Ascending aorta (tissue), 2 donors: ENCODE measurements around the gene CTAGE1. TPM values are rescaled to one million over a fixed set of nuclear protein-coding genes. Genes with fewer than 3 reads are reported as not detected.

Experiments used
- DNase-seq, 2 donors: peaks; one replicate each; pipeline ENCODE4 v3.0.0-alpha.2; 2019; ENCODE audit warnings: low spot score in 2 of 2
- H3K27ac ChIP-seq, 2 donors: fragments of 200-600 bp; sonication (generic); one replicate each; pipeline ENCODE4 v1.5.1; 2016 to 2017; ENCODE audit warnings: mild to moderate bottlenecking in 1 of 2
- H3K27me3 ChIP-seq: fragments of 200-600 bp; sonication (generic); one replicate; pipeline ENCODE4 v1.5.1; 2017
- H3K36me3 ChIP-seq, 2 donors: fragments of 200-600 bp; sonication (generic); one replicate each; pipeline ENCODE4 v1.5.1; 2016
- H3K4me1 ChIP-seq, 2 donors: fragments of 200-600 bp; sonication (generic); one replicate each; pipeline ENCODE4 v1.5.1; 2016 to 2017; ENCODE audit warnings: mild to moderate bottlenecking in 1 of 2
- H3K4me3 ChIP-seq, 2 donors: fragments of 200-600 bp; sonication (generic); one replicate each; pipeline ENCODE4 v1.5.1; 2016 to 2017; ENCODE audit warnings: mild to moderate bottlenecking in 1 of 2
- H3K9me3 ChIP-seq, 2 donors: fragments of 200-600 bp; sonication (generic); one replicate each; pipeline ENCODE4 v1.5.1; 2016
- intact Hi-C: fragments of 100-400 bp; cut with DNase I; formaldehyde crosslinking; loops from one replicate; pipeline ENCODE4 v1.15.1; 2023
- total RNA-seq: library from RNA; depleted of rRNA; stranded (reverse); fragments of >200 nt; gene quantifications from one replicate; pipeline ENCODE4 v1.1.0, GENCODE V29; 2016
- TF ChIP-seq, protein P1 (sequence below), 3 experiments: fragments of 200-600 bp in 2 of 3; fragments of 450-650 bp in 1 of 3; sonication (generic) in 2 of 3; IDR thresholded peaks; one replicate each; pipeline ENCODE4 v1.5.1; 2016 to 2019; ENCODE audit warnings: antibody characterized with exemption in 3 of 3, mild to moderate bottlenecking in 1 of 3, moderate library complexity in 1 of 3

CTAGE1 gene
- total RNA-seq, 1 donor from 2014 or later: not detected

DNA sequence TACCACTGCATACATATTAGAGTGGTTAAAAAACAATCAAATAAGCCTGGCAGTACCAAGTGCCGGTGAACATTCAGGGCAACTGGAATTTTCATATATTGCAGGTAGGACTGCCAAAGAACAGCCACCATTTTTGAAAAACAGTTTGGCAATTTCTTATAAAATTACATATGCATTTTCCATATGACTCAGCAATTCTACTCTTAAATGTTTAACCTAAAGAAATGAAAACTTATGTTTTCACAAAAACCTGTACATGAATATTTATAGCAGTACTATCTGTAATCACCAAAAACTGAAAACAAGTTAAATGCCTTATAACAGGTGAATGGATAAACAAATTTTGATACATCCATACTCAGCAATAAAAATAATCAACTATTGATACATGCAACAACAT is 39.9 kb downstream of the CTAGE1 start:
- no peaks in the 10 kb centered on the region for H3K4me1 ChIP-seq
- no peak overlapping the region for H3K27ac ChIP-seq
- TF ChIP-seq, protein P1, sequence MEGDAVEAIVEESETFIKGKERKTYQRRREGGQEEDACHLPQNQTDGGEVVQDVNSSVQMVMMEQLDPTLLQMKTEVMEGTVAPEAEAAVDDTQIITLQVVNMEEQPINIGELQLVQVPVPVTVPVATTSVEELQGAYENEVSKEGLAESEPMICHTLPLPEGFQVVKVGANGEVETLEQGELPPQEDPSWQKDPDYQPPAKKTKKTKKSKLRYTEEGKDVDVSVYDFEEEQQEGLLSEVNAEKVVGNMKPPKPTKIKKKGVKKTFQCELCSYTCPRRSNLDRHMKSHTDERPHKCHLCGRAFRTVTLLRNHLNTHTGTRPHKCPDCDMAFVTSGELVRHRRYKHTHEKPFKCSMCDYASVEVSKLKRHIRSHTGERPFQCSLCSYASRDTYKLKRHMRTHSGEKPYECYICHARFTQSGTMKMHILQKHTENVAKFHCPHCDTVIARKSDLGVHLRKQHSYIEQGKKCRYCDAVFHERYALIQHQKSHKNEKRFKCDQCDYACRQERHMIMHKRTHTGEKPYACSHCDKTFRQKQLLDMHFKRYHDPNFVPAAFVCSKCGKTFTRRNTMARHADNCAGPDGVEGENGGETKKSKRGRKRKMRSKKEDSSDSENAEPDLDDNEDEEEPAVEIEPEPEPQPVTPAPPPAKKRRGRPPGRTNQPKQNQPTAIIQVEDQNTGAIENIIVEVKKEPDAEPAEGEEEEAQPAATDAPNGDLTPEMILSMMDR (IDR thresholded peaks at IDR 0.05): no peak
- no peak overlapping the region for H3K4me3 ChIP-seq
- no peaks in the 10 kb centered on the region for H3K36me3 ChIP-seq
- H3K27me3 ChIP-seq: no peaks in the 10 kb centered on the region
- no peaks in the 10 kb centered on the region for H3K9me3 ChIP-seq
- intact Hi-C loops: no loop called here
- DNase-seq: no peak

DNA sequence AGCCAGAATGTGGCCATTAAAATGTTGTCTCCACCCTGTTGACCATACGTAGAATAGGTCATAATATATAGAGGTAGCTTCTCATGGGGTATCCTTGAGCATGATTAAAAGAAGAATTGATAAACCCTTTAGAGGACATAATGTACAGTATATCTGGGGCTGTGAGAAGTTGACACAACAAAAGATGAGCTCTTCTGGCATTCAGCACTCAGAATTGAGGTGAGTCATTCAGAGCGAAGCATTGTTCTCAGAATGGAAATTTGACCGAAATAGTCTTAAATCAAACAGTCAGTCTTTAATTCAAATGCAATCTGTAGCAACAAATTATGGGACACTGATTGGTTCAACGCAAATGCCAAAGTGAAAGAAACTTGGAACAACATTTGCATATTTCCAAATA is 47.3 kb downstream of the CTAGE1 start:
- intact Hi-C loops: no loop called here

DNA sequence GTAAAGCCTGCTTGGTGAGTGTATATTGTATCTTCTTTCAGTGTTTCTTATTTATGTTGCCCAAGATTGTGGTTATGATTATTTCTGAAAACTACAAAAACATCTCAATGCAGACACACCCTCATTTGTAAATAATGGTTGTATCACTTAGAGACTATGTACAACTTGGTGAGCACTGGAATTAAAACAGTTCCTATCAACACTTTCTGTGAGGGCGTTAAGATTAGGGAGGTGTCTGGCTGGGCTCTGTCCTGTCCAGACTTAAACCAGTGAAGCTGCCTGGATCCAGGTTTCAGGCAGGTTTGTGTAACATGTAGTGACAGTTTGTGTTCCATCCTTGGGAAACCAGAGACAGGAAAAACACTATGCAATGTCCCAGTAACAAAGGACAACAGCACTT is 49.7 kb downstream of the CTAGE1 start:
- Histone ChIP-seq H3K36me3 (no peaks in the 10 kb centered on the region), H3K4me3 (no peak overlapping the region), H3K9me3 (no peaks in the 10 kb centered on the region), H3K4me1 (no peaks in the 10 kb centered on the region), H3K27me3 (no peaks in the 10 kb centered on the region), H3K27ac (no peak overlapping the region)
- TF ChIP-seq, protein P1 (IDR thresholded peaks at IDR 0.05): no peak
- intact Hi-C loops: no loop called here
- no peak for DNase-seq

More for the DNA sequence above, 47.3 kb downstream of the CTAGE1 start:
- no peak overlapping the region for H3K4me3 ChIP-seq
- TF ChIP-seq, protein P1 (IDR thresholded peaks at IDR 0.05): no peak
- no peaks in the 10 kb centered on the region for H3K36me3 ChIP-seq
- DNase-seq: no peak
- H3K9me3 ChIP-seq: no peaks in the 10 kb centered on the region
- H3K27ac ChIP-seq: no peak overlapping the region
- no peaks in the 10 kb centered on the region for H3K4me1 ChIP-seq
- no peaks in the 10 kb centered on the region for H3K27me3 ChIP-seq

DNA sequence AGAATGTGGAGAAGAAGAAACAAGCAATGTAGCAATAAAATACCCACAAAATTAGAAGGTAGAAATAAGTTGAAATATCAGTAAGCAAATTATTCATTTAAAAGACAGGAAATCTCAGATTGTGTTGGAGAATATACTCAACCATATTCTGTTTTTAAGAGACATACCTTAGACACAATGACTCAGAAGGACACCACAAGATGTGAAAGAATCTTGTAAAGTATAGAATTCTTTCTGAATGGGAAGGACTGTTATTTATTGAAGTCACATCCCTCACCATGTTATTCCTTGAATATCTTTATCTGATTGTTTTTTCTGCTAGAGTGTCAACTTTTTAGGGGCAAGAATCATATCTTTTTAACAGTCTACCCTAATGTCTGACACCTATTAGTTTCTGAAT is 50.4 kb downstream of the CTAGE1 start:
- Histone ChIP-seq H3K27me3 (no peaks in the 10 kb centered on the region), H3K27ac (no peak overlapping the region), H3K4me1 (no peaks in the 10 kb centered on the region), H3K9me3 (no peaks in the 10 kb centered on the region), H3K4me3 (no peak overlapping the region), H3K36me3 (no peaks in the 10 kb centered on the region)
- no peak for DNase-seq
- TF ChIP-seq, protein P1 (IDR thresholded peaks at IDR 0.05): no peak
- intact Hi-C loops: no loop called here

DNA sequence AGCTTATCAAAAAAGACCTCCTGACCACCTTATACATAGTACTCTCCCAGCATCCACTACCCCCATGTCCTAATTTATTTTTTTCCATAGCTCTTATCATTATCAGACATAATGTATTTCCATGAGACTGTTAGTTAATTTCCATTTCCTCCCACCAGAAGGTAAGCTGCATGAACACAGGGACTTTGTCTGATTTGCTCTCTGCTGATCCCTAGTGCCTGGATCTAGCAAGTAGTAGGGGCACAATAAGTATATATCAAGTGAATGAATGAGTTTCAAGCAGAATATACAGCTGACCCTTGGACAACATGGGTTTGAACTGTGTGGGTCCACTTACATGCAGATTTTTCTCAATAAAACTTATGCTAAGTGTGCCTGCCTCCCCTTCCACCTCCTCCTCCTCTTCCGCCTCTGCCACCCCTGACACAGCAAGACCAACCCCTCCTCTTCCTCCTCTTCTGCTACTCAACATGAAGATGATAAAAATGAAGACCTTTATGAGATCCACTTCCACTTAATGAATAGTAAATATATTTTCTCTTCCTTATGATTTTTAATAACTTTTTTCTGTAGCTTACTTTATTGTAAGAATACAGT is 53.8 kb downstream of the CTAGE1 start:
- Histone ChIP-seq H3K9me3 (no peaks in the 10 kb centered on the region), H3K27ac (no peak overlapping the region), H3K4me1 (no peaks in the 10 kb centered on the region), H3K4me3 (no peak overlapping the region), H3K27me3 (no peaks in the 10 kb centered on the region), H3K36me3 (no peaks in the 10 kb centered on the region)
- intact Hi-C loops: no loop called here
- no peak for DNase-seq
- TF ChIP-seq, protein P1 (IDR thresholded peaks at IDR 0.05): peak in 2 of 3 experiments; percentile 8 to 21

Other genes with a start within 250 kb of the CTAGE1 start
- 89.3 TPM for gene GATA6, start 248.3 kb downstream of the CTAGE1 start, total RNA-seq